GM18505 (cell line): ENCODE measurements around the gene USP54.

ENCODE experiments used
- ATAC-seq: cut with Tn5 transposase; IDR thresholded peaks from one replicate; pipeline ENCODE4 v1.9.1; 2021; ENCODE audit not compliant: unreplicated experiment
- POLR2A ChIP-seq: IDR thresholded peaks from 4 replicates; pipeline ENCODE4 v1.6.1; 2011; ENCODE audit warnings: borderline replicate concordance; ENCODE audit not compliant: insufficient read depth, insufficient read length; ENCODE audit errors: extremely low read depth

The USP54 gene

DNA sequence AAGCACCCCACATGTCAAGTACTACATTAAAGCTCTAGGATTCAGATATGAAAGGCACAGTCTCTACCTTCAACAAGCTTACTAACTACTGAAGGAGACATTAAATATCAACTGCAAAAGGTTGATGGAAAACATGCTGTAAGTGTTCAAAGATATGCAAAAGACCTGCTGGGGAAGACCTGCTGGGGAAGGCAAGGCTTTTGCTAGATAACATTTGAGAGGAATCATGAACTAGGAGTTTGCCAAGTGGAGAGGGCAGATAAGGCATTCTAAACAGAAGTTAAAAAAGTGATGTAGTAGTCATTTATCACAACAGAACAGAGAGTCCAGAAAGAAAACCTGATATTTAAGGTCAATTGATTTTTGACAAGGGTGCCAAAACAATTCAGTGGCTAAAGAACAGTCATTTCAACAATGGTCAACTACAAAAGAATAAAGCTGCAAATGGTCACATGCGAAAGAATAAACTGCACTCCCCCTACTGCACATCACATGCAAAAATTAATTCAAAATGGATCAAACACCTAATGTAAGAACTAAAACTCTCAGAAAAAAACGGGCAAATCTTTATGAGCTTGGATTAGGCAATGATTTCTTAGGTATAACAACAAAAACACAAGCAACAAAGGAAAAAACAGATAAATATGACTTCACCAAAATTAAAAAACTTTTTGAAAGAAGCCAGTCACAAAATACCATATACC is 134.8 kb downstream of the USP54 start:
- TF ChIP-seq POLR2A, result no peak
- no peak for ATAC-seq

DNA sequence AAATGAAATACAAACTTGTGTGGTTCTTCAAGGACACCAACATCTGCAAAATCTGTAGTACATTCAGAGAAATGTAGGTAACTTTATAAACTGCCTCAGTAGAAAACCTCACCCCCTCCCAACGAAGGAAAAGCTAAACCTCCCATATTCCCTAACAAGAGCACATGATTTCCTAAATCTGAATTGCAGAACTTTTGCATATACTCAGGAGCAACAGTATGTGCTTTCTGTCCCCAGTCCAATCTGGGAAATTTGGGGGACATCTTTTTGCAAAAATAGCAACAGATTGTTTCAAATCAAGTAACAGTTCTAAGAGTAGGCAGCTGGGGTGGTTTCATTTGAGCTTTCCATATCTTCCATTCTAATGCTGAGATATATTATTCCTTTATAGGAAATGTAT is 142.0 kb downstream of the USP54 start:
- TF ChIP-seq POLR2A, result no peak
- no peak for ATAC-seq

DNA sequence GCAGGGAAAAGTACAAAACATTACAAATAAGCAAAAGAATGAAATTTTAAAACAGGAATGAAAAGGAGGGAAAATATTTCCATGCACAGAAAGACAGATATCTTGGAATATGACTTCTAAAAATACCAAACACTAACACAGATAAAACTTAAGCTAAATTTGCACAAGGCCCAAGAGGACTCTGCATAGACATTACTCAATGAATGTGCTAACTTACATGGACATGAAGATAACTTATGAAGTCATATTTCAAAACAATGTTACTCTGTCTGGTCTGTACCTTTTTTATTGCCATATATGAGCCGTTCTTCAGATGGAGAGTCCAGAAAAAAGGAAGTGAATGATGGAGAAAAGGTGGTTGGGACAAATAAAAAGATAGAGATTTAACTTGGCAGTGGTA is 142.8 kb downstream of the USP54 start:
- no peak for TF ChIP-seq POLR2A
- ATAC-seq, result no peak
